ENCODE results near the gene EPS8.

- TF ChIP-seq CTCF (IDR thresholded peaks at IDR 0.05), result no peak
- TF ChIP-seq ZFX (IDR thresholded peaks at IDR 0.05; ENCODE audit: borderline replicate concordance), result no peak
Measured at GRCh38 chr12:15688202-15688736, 100.9 kb downstream of the EPS8 start.

Data from 22Rv1 (cell line).